Loucy (cell line): ENCODE data around the gene MAPK14.

ENCODE experiments used
- H2AFZ ChIP-seq: fragments of 200-600 bp; sonication (generic); 2 replicates; pipeline ENCODE4 v1.6.0; 2016; ENCODE audit warnings: antibody characterized with exemption, mild to moderate bottlenecking, low read length, moderate library complexity
- H3F3A ChIP-seq: fragments of 200-600 bp; 2 replicates; pipeline ENCODE4 v1.6.0; 2016; ENCODE audit warnings: antibody characterized with exemption, low read depth, mild to moderate bottlenecking
- H3K27me3 ChIP-seq: fragments of 200-600 bp; sonication (generic); 2 replicates; pipeline ENCODE4 v1.6.1; 2014; ENCODE audit warnings: low read length, mild to moderate bottlenecking; ENCODE audit not compliant: insufficient read depth, poor library complexity, severe bottlenecking
- H3K36me3 ChIP-seq: fragments of 200-600 bp; sonication (generic); 2 replicates; pipeline ENCODE4 v1.6.1; 2016; ENCODE audit warnings: low read length; ENCODE audit not compliant: insufficient read depth
- H3K4me1 ChIP-seq: fragments of 200-600 bp; sonication (generic); 2 replicates; pipeline ENCODE4 v1.5.1; 2014; ENCODE audit warnings: low read length, mild to moderate bottlenecking; ENCODE audit not compliant: insufficient read depth, poor library complexity, severe bottlenecking
- H3K4me2 ChIP-seq: fragments of 200-600 bp; sonication (generic); 2 replicates; pipeline ENCODE4 v1.6.0; 2014; ENCODE audit warnings: antibody characterized with exemption, low read length, low read depth, mild to moderate bottlenecking; ENCODE audit not compliant: poor library complexity, severe bottlenecking
- H3K4me3 ChIP-seq: fragments of 200-600 bp; sonication (generic); 2 replicates; pipeline ENCODE4 v1.5.1; 2014; ENCODE audit warnings: low read length, mild to moderate bottlenecking, mixed read lengths; ENCODE audit not compliant: poor library complexity, severe bottlenecking
- H3K79me2 ChIP-seq: fragments of 200-600 bp; sonication (generic); 2 replicates; pipeline ENCODE4 v1.6.1; 2014; ENCODE audit warnings: low read length; ENCODE audit not compliant: insufficient read depth
- H3K9ac ChIP-seq: fragments of 200-600 bp; sonication (generic); 2 replicates; pipeline ENCODE4 v1.6.0; 2014; ENCODE audit warnings: mild to moderate bottlenecking, low read depth, low read length, moderate library complexity; ENCODE audit not compliant: poor library complexity, severe bottlenecking
- H3K9me2 ChIP-seq: fragments of 200-600 bp; sonication (generic); replicated peaks from 2 replicates; pipeline ENCODE4 v1.6.1; 2016; ENCODE audit warnings: low read depth, low read length, mixed read lengths
- H3K9me3 ChIP-seq: fragments of 200-600 bp; sonication (generic); 2 replicates; pipeline ENCODE4 v1.6.1; 2014; ENCODE audit warnings: mild to moderate bottlenecking, antibody characterized with exemption, low read length, low read depth; ENCODE audit not compliant: insufficient read depth
- H4K20me1 ChIP-seq: fragments of 200-600 bp; sonication (generic); 2 replicates; pipeline ENCODE4 v1.6.0; 2014; ENCODE audit warnings: antibody characterized with exemption, low read length, mild to moderate bottlenecking; ENCODE audit not compliant: insufficient read depth, poor library complexity, severe bottlenecking
- CTCF ChIP-seq: fragments of 200-600 bp; sonication (generic); conservative IDR thresholded peaks from 2 replicates; pipeline ENCODE4 v1.5.1; 2014; ENCODE audit warnings: mild to moderate bottlenecking, antibody characterized with exemption, low read length
- EZH2phosphoT487 ChIP-seq: fragments of 200-600 bp; IDR thresholded peaks from 2 replicates; pipeline ENCODE4 v1.6.1; 2018; ENCODE audit warnings: antibody characterized with exemption, mild to moderate bottlenecking, moderate library complexity, borderline replicate concordance

Gene MAPK14

GRCh38 chr6:36040958-36041357, 13.3 kb downstream of the MAPK14 start:
- H3K36me3 ChIP-seq = peaks cover 37% of the 10 kb centered on the region; the same call in 1 of the 2 replicates
- H3K4me2 ChIP-seq = peak overlapping the region; percentile 67
- H3K9me3 ChIP-seq = no peaks in the 10 kb centered on the region
- peaks cover 99% of the 10 kb centered on the region for H3K79me2 ChIP-seq
- no peaks in the 10 kb centered on the region for H3K9me2 ChIP-seq
- H3K4me1 ChIP-seq = peaks cover 46% of the 10 kb centered on the region
- H3K27me3 ChIP-seq = no peaks in the 10 kb centered on the region
- H2AFZ ChIP-seq = no peak overlapping the region
- no peaks in the 10 kb centered on the region for H3F3A ChIP-seq
- H3K4me3 ChIP-seq = peak overlapping the region; percentile 43
- peak overlapping the region; percentile 18 for H3K9ac ChIP-seq
- H4K20me1 ChIP-seq = peaks cover 95% of the 10 kb centered on the region
- TF ChIP-seq EZH2phosphoT487 (no peak), CTCF (no peak)

- Histone ChIP-seq H2AFZ (no peak overlapping the region), H3K4me1 (peaks cover 38% of the 10 kb centered on the region), H3K9me3 (no peaks in the 10 kb centered on the region), H3F3A (no peaks in the 10 kb centered on the region), H3K27me3 (no peaks in the 10 kb centered on the region), H3K4me3 (no peak overlapping the region), H3K4me2 (peak overlapping the region; percentile 67), H3K79me2 (peaks cover 99% of the 10 kb centered on the region), H3K36me3 (peaks cover 31% of the 10 kb centered on the region; the same call in 1 of the 2 replicates), H3K9ac (no peak overlapping the region), H4K20me1 (peaks cover 95% of the 10 kb centered on the region), H3K9me2 (no peaks in the 10 kb centered on the region)
- no peak for TF ChIP-seq EZH2phosphoT487
- TF ChIP-seq CTCF = no peak
Observed at GRCh38 chr6:36042618-36043260, 15.1 kb downstream of the MAPK14 start.

- Histone ChIP-seq H3K9me3 (no peaks in the 10 kb centered on the region), H3K9ac (no peak overlapping the region), H3K4me1 (peaks cover 13% of the 10 kb centered on the region), H3K9me2 (no peaks in the 10 kb centered on the region), H3K27me3 (no peaks in the 10 kb centered on the region), H4K20me1 (peaks cover 97% of the 10 kb centered on the region), H3F3A (no peaks in the 10 kb centered on the region), H3K4me2 (no peak overlapping the region), H2AFZ (no peak overlapping the region), H3K36me3 (peaks cover 44% of the 10 kb centered on the region), H3K79me2 (peaks cover 97% of the 10 kb centered on the region), H3K4me3 (no peak overlapping the region)
- TF ChIP-seq EZH2phosphoT487 (no peak), CTCF (no peak)
Observed at GRCh38 chr6:36049582-36049981, 22.0 kb downstream of the MAPK14 start.
